ENCODE measurements around the gene PILRA. TPM values are rescaled to one million over a fixed set of nuclear protein-coding genes. Genes with fewer than 3 reads are reported as not detected.
"Not testable (repeated sequence)": the region's sequence is repeated elsewhere in the genome, so short reads cannot be mapped to it uniquely, and the experiment has no call there.

The PILRA gene
- total RNA-seq (ENCODE audit: unreplicated experiment) = 4.2 TPM
- long read RNA-seq = 0 reads

DNA sequence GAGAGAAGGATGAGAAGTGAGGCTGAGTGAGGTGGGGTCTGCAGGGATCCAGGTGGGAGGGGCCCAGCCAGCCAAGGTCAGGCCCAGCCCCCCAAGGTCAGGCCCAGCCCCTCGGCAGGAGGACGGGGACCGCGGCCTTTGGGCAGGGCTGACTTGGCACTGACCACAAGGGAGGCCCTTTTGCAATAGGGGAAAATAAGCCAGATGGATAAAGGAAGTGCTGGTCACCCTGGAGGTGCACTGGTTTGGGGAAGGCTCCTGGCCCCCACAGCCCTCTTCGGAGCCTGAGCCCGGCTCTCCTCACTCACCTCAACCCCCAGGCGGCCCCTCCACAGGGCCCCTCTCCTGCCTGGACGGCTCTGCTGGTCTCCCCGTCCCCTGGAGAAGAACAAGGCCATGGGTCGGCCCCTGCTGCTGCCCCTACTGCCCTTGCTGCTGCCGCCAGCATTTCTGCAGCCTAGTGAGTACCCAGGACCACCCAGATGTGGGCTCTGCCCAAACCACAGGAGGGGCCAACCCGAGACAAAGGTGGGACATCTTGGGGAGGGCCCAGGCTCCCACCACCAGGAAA lies at the start of gene PILRA:
PILRA (plus strand) TSS at position 227 of the 571 bp plus-strand sequence; CDS start at position 397, 170 bp downstream.
- H3K4me3 Mint-ChIP-seq (ENCODE audit: unreplicated experiment) = no peak within 1 kb of the TSS
- no peaks in the 10 kb centered on the region for H3K9me3 Mint-ChIP-seq (ENCODE audit: unreplicated experiment)
- H3K27me3 Mint-ChIP-seq (ENCODE audit: unreplicated experiment) = peaks cover 11% of the 10 kb centered on the region
- peaks cover 3% of the 10 kb centered on the region for H3K36me3 Mint-ChIP-seq (ENCODE audit: low read depth, unreplicated experiment)
- peak within 1 kb of the TSS; percentile 13 for H3K27ac Mint-ChIP-seq (ENCODE audit: unreplicated experiment)
- peaks cover 12% of the 10 kb centered on the region for H3K4me1 Mint-ChIP-seq (ENCODE audit: unreplicated experiment)
- DNase-seq (ENCODE audit: low spot score) = no peak
- TF ChIP-seq, protein P1, sequence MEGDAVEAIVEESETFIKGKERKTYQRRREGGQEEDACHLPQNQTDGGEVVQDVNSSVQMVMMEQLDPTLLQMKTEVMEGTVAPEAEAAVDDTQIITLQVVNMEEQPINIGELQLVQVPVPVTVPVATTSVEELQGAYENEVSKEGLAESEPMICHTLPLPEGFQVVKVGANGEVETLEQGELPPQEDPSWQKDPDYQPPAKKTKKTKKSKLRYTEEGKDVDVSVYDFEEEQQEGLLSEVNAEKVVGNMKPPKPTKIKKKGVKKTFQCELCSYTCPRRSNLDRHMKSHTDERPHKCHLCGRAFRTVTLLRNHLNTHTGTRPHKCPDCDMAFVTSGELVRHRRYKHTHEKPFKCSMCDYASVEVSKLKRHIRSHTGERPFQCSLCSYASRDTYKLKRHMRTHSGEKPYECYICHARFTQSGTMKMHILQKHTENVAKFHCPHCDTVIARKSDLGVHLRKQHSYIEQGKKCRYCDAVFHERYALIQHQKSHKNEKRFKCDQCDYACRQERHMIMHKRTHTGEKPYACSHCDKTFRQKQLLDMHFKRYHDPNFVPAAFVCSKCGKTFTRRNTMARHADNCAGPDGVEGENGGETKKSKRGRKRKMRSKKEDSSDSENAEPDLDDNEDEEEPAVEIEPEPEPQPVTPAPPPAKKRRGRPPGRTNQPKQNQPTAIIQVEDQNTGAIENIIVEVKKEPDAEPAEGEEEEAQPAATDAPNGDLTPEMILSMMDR (IDR thresholded peaks at IDR 0.05; ENCODE audit: unreplicated experiment) = no peak

DNA sequence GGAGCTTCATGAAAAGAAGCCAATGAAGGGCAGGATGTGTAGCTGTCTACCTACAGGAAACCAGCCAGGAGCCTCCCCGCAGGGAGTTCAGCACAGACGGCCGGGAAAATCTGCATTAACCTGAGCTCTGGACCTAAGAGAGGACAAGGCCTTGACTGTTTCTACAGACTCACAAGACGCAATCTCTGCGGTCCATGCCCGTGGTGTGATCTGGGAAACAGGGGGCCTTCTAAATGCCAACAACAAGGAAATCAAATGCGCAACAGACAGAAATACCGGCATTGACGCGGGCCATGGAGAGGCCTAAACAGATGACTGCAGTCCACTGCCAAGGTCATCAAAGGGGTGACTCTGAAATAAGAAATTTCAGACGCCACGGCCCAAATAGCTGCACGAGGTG lies 49.1 kb upstream of the PILRA start:
- peaks cover 13% of the 10 kb centered on the region for H3K4me1 Mint-ChIP-seq (ENCODE audit: unreplicated experiment)
- H3K27me3 Mint-ChIP-seq (ENCODE audit: unreplicated experiment); DNase-seq (ENCODE audit: low spot score); H3K4me3 Mint-ChIP-seq (ENCODE audit: unreplicated experiment); H3K9me3 Mint-ChIP-seq (ENCODE audit: unreplicated experiment); H3K27ac Mint-ChIP-seq (ENCODE audit: unreplicated experiment): not testable (repeated sequence)
- peaks cover 25% of the 10 kb centered on the region for H3K36me3 Mint-ChIP-seq (ENCODE audit: low read depth, unreplicated experiment)

DNA sequence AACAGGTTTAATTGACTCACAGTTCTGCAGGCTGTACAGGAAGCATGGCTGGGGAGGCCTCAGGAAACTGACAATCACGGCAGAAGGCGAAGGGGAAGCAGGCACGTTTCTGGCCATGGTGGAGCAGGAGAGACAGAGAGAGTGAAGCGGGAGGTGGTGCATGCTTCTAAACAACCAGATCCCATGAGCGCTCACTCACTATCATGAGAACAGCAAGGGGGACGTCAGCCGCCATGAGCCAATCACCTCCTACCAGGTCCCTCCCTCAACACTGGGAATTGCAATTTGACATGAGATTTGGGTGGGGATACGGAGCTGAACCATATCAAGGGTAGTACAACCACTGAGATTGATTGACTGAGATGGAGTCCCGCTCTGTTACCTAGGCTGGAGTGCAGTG lies 47.6 kb upstream of the PILRA start:
- H3K4me3 Mint-ChIP-seq (ENCODE audit: unreplicated experiment); H3K27me3 Mint-ChIP-seq (ENCODE audit: unreplicated experiment); DNase-seq (ENCODE audit: low spot score); H3K9me3 Mint-ChIP-seq (ENCODE audit: unreplicated experiment): not testable (repeated sequence)
- Mint-ChIP-seq H3K36me3 (ENCODE audit: low read depth, unreplicated experiment) (peaks cover 17% of the 10 kb centered on the region), H3K4me1 (ENCODE audit: unreplicated experiment) (peaks cover 13% of the 10 kb centered on the region), H3K27ac (ENCODE audit: unreplicated experiment) (peak overlapping the region; percentile 65)

DNA sequence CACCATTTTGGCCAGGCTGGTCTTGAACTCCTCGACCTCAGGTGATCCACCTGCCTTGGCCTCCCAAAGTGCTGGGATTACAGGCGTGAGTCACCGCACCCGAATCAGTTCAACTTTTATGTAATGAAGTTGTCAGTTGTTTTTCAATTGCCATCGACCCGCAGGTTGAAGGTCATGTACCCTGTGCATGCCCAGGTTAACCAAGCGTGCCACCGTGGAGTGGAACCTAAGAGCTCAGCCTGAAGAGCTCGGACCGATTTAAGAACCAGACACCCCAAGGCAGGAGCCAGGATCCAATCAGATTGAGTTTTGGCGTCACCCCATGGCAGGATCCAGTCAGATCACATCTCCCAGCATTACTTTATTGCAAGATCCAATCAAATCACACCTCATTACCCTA lies 46.4 kb upstream of the PILRA start:
- not testable (repeated sequence) for H3K4me3 Mint-ChIP-seq (ENCODE audit: unreplicated experiment); DNase-seq (ENCODE audit: low spot score); H3K27me3 Mint-ChIP-seq (ENCODE audit: unreplicated experiment); H3K27ac Mint-ChIP-seq (ENCODE audit: unreplicated experiment); H3K9me3 Mint-ChIP-seq (ENCODE audit: unreplicated experiment)
- H3K36me3 Mint-ChIP-seq (ENCODE audit: low read depth, unreplicated experiment) = peaks cover 16% of the 10 kb centered on the region
- H3K4me1 Mint-ChIP-seq (ENCODE audit: unreplicated experiment) = peaks cover 13% of the 10 kb centered on the region

DNA sequence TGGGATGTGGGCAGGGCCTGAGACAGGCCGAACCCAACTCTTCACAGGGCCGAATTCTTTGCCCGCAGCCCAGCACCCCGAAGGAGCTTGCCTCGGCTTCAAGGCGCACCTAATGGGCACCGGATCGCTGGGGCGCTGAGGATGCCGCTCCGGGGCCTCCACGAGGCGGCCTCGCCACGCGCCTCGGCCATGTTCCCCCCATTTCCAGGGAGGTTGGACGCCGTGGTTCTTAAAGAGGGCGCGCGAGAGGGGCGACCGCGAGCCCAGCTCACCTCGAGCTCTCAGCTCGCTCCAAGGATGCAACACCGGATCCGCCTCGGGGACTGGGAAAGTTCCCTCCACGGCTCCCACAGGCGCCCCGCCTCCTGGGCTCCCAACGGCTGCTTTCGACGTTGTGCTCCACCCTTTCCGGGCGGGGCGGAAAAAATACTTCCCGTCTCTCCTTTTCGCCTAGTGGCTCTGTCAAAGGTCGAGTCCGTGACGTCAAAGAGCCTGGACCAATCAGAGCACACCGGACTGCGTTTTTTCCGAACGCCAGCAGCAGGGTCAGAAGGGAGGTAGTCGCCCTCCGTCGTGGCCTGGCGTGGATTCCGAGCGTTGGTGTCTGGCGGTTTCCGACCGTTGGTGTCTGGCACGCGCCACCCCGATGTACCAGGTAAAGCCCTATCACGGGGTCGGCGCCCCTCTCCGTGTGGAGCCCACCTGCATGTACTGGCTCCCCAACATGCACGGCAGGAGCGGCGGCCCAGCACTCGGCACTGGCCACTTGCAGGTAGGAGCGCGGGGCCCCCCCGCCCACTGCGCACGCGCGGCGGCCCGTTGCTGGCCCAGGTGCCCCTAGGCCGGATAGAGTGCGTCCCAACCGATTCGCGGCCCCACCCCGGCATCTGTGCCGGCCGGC lies 37.5 kb upstream of the PILRA start:
- not testable (repeated sequence) for H3K36me3 Mint-ChIP-seq (ENCODE audit: low read depth, unreplicated experiment); H3K4me1 Mint-ChIP-seq (ENCODE audit: unreplicated experiment); H3K9me3 Mint-ChIP-seq (ENCODE audit: unreplicated experiment); H3K27me3 Mint-ChIP-seq (ENCODE audit: unreplicated experiment)
- H3K4me3 Mint-ChIP-seq (ENCODE audit: unreplicated experiment) = peak overlapping the region; percentile 94
- H3K27ac Mint-ChIP-seq (ENCODE audit: unreplicated experiment) = peak overlapping the region; percentile 91
- peak; percentile 83 for DNase-seq (ENCODE audit: low spot score)

DNA sequence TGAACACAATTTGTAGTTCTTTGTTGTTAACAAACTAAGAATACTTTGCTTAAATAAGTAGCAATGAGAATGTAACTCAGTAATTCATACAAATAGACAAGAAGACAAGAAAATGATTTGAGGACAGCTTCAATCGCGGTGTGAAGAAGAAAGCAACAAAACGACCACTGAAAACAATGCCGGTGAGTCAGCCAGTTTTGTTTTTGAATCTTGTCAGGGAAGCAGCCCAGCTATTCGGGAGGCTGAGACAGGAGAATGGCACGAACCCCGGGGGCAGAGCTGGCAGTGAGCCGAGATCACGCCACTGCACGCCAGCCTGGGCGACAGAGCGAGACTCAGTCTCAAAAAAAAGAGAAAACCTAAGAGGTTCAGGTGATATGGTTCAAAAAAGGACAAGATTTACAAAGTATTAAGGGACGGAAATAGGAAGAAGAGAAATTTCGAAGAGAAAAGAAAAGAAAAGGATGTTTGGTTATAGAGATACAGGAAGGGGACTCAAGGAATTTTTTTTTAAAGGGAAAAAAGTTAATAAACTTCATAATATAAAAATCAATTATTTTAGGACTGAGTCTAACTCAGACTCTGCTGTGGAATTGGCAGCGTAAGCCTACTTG lies 35.1 kb upstream of the PILRA start:
- not testable (repeated sequence) for H3K4me3 Mint-ChIP-seq (ENCODE audit: unreplicated experiment); DNase-seq (ENCODE audit: low spot score); H3K9me3 Mint-ChIP-seq (ENCODE audit: unreplicated experiment); H3K27me3 Mint-ChIP-seq (ENCODE audit: unreplicated experiment); H3K4me1 Mint-ChIP-seq (ENCODE audit: unreplicated experiment); H3K36me3 Mint-ChIP-seq (ENCODE audit: low read depth, unreplicated experiment)
- H3K27ac Mint-ChIP-seq (ENCODE audit: unreplicated experiment) = peak overlapping the region; percentile 61

DNA sequence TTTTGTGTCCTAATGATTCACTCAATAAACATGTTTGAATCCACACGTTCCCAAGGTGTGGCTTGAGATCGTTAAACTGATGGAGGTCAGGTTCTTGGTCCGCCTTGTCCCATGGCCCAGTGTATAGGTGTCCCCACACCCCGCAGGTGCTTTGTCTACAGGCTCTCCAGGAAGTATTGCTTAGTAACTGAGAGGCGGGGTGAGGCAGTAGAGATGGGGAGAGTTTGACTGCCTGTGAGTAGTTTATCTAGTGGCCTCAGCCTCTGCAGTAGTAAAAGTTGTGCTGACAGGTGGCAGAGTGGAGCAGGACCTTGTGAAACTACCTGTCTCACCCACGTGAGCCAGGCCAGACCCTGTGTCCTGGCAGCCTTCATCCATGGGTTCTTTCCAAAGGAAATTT lies 32.0 kb upstream of the PILRA start:
- not testable (repeated sequence) for H3K9me3 Mint-ChIP-seq (ENCODE audit: unreplicated experiment); H3K4me1 Mint-ChIP-seq (ENCODE audit: unreplicated experiment); H3K27me3 Mint-ChIP-seq (ENCODE audit: unreplicated experiment); DNase-seq (ENCODE audit: low spot score); H3K27ac Mint-ChIP-seq (ENCODE audit: unreplicated experiment)
- Mint-ChIP-seq H3K36me3 (ENCODE audit: low read depth, unreplicated experiment) (peaks cover 11% of the 10 kb centered on the region), H3K4me3 (ENCODE audit: unreplicated experiment) (peak overlapping the region; percentile 21)

All from endothelial cell (in vitro differentiated cells).